ENCODE measurements around the gene ILF2. TPM values are rescaled to one million over a fixed set of nuclear protein-coding genes. Genes with fewer than 3 reads are reported as not detected.

ILF2 gene
- total and polyA plus RNA-seq, 4 donors: 46.7 to 133 (median 111) TPM

GRCh38 chr1:153698923-153699714 lies 28.3 kb upstream of the ILF2 start:
- ATAC-seq (ENCODE audit: insufficient read depth, low FRiP score) (no peak), DNase-seq (no peak)
- Histone ChIP-seq H3K4me1 (ENCODE audit: control insufficient read depth in 5 of 5, insufficient read depth in 5 of 5, low read length in 5 of 5) (peaks cover 0 to 11% (median 4%) of the 10 kb centered on the region in 5 donors), H3K9me3 (ENCODE audit: control insufficient read depth in 4 of 4, insufficient read depth in 3 of 4, low read length in 3 of 4) (no peaks in the 10 kb centered on the region), H3K9ac (ENCODE audit: insufficient read depth in 1 of 2, low read length in 2 of 2) (no peak overlapping the region), H3K27me3 (ENCODE audit: control insufficient read depth in 3 of 3, insufficient read depth in 3 of 3, low read length in 2 of 3) (no peaks in the 10 kb centered on the region), H3K27ac (ENCODE audit: low read depth in 1 of 2, low read length in 1 of 2) (peak overlapping the region; percentile 42 to 86), H3K36me3 (ENCODE audit: control insufficient read depth in 4 of 4, insufficient read depth in 4 of 4, low read length in 4 of 4) (no peaks in the 10 kb centered on the region), H3K4me3 (no peak overlapping the region)
- TF ChIP-seq, protein P1, sequence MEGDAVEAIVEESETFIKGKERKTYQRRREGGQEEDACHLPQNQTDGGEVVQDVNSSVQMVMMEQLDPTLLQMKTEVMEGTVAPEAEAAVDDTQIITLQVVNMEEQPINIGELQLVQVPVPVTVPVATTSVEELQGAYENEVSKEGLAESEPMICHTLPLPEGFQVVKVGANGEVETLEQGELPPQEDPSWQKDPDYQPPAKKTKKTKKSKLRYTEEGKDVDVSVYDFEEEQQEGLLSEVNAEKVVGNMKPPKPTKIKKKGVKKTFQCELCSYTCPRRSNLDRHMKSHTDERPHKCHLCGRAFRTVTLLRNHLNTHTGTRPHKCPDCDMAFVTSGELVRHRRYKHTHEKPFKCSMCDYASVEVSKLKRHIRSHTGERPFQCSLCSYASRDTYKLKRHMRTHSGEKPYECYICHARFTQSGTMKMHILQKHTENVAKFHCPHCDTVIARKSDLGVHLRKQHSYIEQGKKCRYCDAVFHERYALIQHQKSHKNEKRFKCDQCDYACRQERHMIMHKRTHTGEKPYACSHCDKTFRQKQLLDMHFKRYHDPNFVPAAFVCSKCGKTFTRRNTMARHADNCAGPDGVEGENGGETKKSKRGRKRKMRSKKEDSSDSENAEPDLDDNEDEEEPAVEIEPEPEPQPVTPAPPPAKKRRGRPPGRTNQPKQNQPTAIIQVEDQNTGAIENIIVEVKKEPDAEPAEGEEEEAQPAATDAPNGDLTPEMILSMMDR (IDR thresholded peaks at IDR 0.05; ENCODE audit: control extremely low read depth, extremely low read depth): no peak
- WGBS, 2 donors: 78 to 82% methylated on average over 6 of the region's 6 CpGs

- Histone ChIP-seq H3K4me3 (no peak overlapping the region), H3K36me3 (ENCODE audit: control insufficient read depth in 4 of 4, insufficient read depth in 4 of 4, low read length in 4 of 4) (peaks cover 0 to 5% (median 0%) of the 10 kb centered on the region in 4 donors), H3K9ac (ENCODE audit: insufficient read depth in 1 of 2, low read length in 2 of 2) (no peak overlapping the region), H3K27ac (ENCODE audit: low read depth in 1 of 2, low read length in 1 of 2) (peak overlapping the region; percentile 79 to 86), H3K9me3 (ENCODE audit: control insufficient read depth in 4 of 4, insufficient read depth in 3 of 4, low read length in 3 of 4) (no peaks in the 10 kb centered on the region), H3K27me3 (ENCODE audit: control insufficient read depth in 3 of 3, insufficient read depth in 3 of 3, low read length in 2 of 3) (no peaks in the 10 kb centered on the region), H3K4me1 (ENCODE audit: control insufficient read depth in 5 of 5, insufficient read depth in 5 of 5, low read length in 5 of 5) (peaks cover 0 to 11% (median 4%) of the 10 kb centered on the region in 5 donors)
- ATAC-seq (ENCODE audit: insufficient read depth, low FRiP score) (peak; percentile 70), DNase-seq (peak; percentile 48 to 72 (median 59))
- TF ChIP-seq, protein P1 (IDR thresholded peaks at IDR 0.05; ENCODE audit: control extremely low read depth, extremely low read depth): no peak
- 16 to 33% methylated on average over 29 of the region's 29 CpGs for WGBS, 2 donors
Observed at GRCh38 chr1:153698020-153698922, 27.5 kb upstream of the ILF2 start.

GRCh38 chr1:153697191-153698019 lies 26.6 kb upstream of the ILF2 start:
- TF ChIP-seq, protein P1 (IDR thresholded peaks at IDR 0.05; ENCODE audit: control extremely low read depth, extremely low read depth): no peak
- H3K9ac ChIP-seq (ENCODE audit: insufficient read depth in 1 of 2, low read length in 2 of 2): no peak overlapping the region
- H3K9me3 ChIP-seq (ENCODE audit: control insufficient read depth in 4 of 4, insufficient read depth in 3 of 4, low read length in 3 of 4): no peaks in the 10 kb centered on the region
- ATAC-seq (ENCODE audit: insufficient read depth, low FRiP score) (peak; percentile 63), DNase-seq (peak; percentile 13 to 40 (median 34))
- WGBS, 2 donors: 62 to 73% methylated on average over 12 of the region's 12 CpGs
- peaks cover 0 to 11% (median 4%) of the 10 kb centered on the region in 5 donors for H3K4me1 ChIP-seq (ENCODE audit: control insufficient read depth in 5 of 5, insufficient read depth in 5 of 5, low read length in 5 of 5)
- peaks cover 0 to 8% (median 0%) of the 10 kb centered on the region in 4 donors for H3K36me3 ChIP-seq (ENCODE audit: control insufficient read depth in 4 of 4, insufficient read depth in 4 of 4, low read length in 4 of 4)
- no peak overlapping the region for H3K4me3 ChIP-seq
- H3K27ac ChIP-seq (ENCODE audit: low read depth in 1 of 2, low read length in 1 of 2): peak overlapping the region; percentile 79 to 84
- no peaks in the 10 kb centered on the region for H3K27me3 ChIP-seq (ENCODE audit: control insufficient read depth in 3 of 3, insufficient read depth in 3 of 3, low read length in 2 of 3)
